ENCODE measurements around the gene MCC.
A peak's percentile ranks its signal among the peaks of the same experiment; 100 is the strongest.

MCC gene

DNA sequence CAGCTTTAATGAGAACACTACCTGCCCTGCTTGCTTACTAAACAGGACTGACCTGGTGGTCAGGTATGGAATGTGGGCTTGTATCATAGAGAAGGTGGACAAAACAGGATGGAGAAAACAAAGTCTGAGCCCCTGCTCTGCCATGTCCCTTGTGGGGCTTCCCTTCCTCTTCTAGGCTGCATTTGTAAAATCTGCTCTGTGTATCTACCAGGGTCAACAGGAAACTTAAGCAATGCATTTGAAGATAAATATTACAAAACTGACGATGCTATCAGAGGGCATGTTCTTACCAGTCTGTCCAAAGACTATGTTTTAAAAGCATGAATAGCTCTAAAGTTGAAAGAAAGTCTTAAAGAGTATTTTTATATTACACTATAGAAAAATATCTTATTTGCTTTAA, 282.9 kb downstream of the MCC start:
- 100% methylated on average over 1 of the region's 1 CpG for WGBS
- Histone ChIP-seq H3K36me3 (ENCODE audit: insufficient read depth, low read length) (no peaks in the 10 kb centered on the region), H3K9me3 (ENCODE audit: insufficient read depth, low read depth, low read length) (no peaks in the 10 kb centered on the region), H3K9ac (ENCODE audit: low read depth, low read length) (no peak overlapping the region), H3K27ac (ENCODE audit: low read depth, low read length) (no peak overlapping the region), H3K4me3 (ENCODE audit: low read length) (no peak overlapping the region), H3K4me1 (ENCODE audit: insufficient read depth, low read length) (peaks cover 50% of the 10 kb centered on the region), H3K27me3 (ENCODE audit: insufficient read depth, low read length) (0 out of 2 replicates have a peak, but pooled peaks cover 5% of the 10 kb centered on the region)

DNA sequence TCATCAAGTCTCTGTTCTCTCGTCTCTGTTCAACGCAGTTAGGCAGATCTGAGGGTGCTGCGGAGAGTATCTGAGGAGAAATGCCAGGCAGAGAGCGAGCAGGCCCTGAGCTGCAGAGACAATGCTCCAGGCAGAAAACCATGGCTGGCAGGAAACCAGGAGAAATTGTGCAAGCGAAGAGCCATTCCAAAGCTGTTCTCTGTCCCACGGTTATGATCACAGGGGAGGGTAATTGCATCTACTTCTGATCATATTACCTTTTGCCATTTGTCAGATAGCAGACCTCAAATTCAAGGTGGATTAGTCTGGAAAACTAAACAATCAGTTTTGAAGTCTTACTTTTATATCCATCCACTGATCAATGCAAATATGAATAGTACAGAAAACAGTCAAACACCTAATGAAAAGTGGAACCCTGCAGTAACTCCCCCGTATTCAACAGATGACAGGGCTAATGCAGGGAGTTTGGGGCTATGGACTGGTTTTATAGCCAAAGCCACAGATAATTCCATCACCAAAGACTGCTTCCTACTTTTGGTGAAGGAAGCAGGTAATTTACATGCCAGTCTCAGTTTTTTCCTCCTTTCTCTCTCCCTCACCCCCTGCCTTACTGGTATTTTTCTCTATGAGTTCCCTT, 283.6 kb downstream of the MCC start:
- Histone ChIP-seq H3K27me3 (ENCODE audit: insufficient read depth, low read length) (0 out of 2 replicates have a peak, but pooled peaks cover 5% of the 10 kb centered on the region), H3K4me1 (ENCODE audit: insufficient read depth, low read length) (peaks cover 57% of the 10 kb centered on the region), H3K9ac (ENCODE audit: low read depth, low read length) (no peak overlapping the region), H3K4me3 (ENCODE audit: low read length) (no peak overlapping the region), H3K9me3 (ENCODE audit: insufficient read depth, low read depth, low read length) (no peaks in the 10 kb centered on the region), H3K27ac (ENCODE audit: low read depth, low read length) (no peak overlapping the region), H3K36me3 (ENCODE audit: insufficient read depth, low read length) (no peaks in the 10 kb centered on the region)
- WGBS = 90% methylated on average over 7 of the region's 7 CpGs

GRCh38 chr5:113203916-113204315, 284.3 kb downstream of the MCC start:
- WGBS = 83% methylated on average over 7 of the region's 7 CpGs
- Histone ChIP-seq H3K27me3 (ENCODE audit: insufficient read depth, low read length) (0 out of 2 replicates have a peak, but pooled peaks cover 5% of the 10 kb centered on the region), H3K27ac (ENCODE audit: low read depth, low read length) (no peak overlapping the region), H3K9ac (ENCODE audit: low read depth, low read length) (no peak overlapping the region), H3K9me3 (ENCODE audit: insufficient read depth, low read depth, low read length) (no peaks in the 10 kb centered on the region), H3K4me3 (ENCODE audit: low read length) (no peak overlapping the region), H3K36me3 (ENCODE audit: insufficient read depth, low read length) (no peaks in the 10 kb centered on the region), H3K4me1 (ENCODE audit: insufficient read depth, low read length) (peaks cover 64% of the 10 kb centered on the region)

DNA sequence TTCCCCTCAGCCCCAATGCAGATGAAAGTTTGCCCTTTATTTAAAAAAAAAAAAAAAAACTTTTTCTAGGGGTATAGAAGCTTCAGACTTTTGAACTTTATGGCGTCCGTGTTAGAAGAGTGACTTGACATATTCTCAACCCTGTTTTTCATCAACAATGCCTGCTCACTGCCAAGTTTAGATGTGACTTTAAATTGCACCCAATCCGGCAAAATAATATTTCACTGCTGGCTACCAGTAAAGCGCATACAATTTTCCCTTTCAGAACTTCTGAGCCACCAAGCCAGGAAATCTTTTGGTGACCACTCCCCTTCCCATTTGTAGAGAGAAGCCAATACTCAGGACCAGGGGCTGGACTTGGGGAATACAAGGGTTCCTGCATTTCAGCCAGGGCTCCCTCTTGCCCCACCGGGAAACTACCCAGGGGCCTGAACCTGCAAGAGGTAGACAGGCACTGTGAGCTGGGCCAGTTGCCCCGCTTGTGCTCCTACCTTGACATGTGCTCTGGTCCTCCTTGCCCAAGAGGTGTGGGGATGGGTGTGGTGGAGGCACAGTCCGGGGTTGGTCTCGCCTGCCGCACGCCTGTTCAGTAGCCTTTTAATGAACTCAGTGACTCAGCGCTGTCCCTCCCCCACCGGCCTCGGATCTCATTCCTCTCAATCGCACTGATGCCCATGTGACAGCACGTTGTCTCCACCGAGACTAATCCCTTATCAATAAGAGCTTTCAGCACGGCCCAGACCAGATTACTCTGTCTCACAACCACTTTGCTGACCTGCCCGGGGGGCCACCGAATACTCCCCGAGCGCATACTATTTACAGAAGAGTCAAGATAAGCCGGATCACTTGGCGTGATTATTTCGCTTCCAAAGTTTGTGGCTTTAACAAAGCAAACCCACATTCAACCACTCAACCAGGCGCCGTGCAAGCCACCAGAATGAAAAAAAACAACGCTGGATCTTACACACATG, 285.2 kb downstream of the MCC start:
- Histone ChIP-seq H3K4me1 (ENCODE audit: insufficient read depth, low read length) (peaks cover 64% of the 10 kb centered on the region), H3K4me3 (ENCODE audit: low read length) (peak overlapping the region; percentile 26; the same call in 1 of the 2 replicates), H3K36me3 (ENCODE audit: insufficient read depth, low read length) (no peaks in the 10 kb centered on the region), H3K9me3 (ENCODE audit: insufficient read depth, low read depth, low read length) (no peaks in the 10 kb centered on the region), H3K27ac (ENCODE audit: low read depth, low read length) (peak overlapping the region; percentile 38; the same call in 1 of the 2 replicates), H3K27me3 (ENCODE audit: insufficient read depth, low read length) (0 out of 2 replicates have a peak, but pooled peaks cover 2% of the 10 kb centered on the region), H3K9ac (ENCODE audit: low read depth, low read length) (no peak overlapping the region)
- WGBS = 52% methylated on average over 27 of the region's 27 CpGs

GRCh38 chr5:113202287-113202686, 286.0 kb downstream of the MCC start:
- H3K36me3 ChIP-seq (ENCODE audit: insufficient read depth, low read length) = no peaks in the 10 kb centered on the region
- H3K4me3 ChIP-seq (ENCODE audit: low read length) = no peak overlapping the region
- H3K9ac ChIP-seq (ENCODE audit: low read depth, low read length) = no peak overlapping the region
- 84% methylated on average over 7 of the region's 8 CpGs for WGBS
- no peaks in the 10 kb centered on the region for H3K9me3 ChIP-seq (ENCODE audit: insufficient read depth, low read depth, low read length)
- H3K4me1 ChIP-seq (ENCODE audit: insufficient read depth, low read length) = peaks cover 61% of the 10 kb centered on the region
- H3K27me3 ChIP-seq (ENCODE audit: insufficient read depth, low read length) = no peaks in the 10 kb centered on the region
- H3K27ac ChIP-seq (ENCODE audit: low read depth, low read length) = no peak overlapping the region

DNA sequence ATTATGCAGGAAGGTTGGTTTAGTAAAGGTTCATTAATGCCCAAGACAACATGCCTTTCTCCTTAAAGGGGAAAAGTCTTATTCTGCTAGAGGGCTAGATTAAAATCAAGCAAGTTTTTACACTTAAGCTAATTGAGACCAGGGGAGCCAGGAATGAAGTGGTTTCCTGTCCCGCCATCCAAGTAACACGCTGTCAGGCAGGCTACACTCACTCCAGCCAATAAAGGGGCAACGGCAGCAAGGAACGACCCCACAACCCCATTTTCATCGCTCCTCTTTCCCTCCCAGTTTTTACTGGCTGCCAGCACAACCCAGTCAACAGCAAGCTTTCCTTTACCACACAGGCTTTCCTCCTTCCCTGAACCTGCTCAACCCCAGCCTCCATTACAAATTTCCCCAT, 286.5 kb downstream of the MCC start:
- Histone ChIP-seq H3K4me1 (ENCODE audit: insufficient read depth, low read length) (peaks cover 58% of the 10 kb centered on the region), H3K9me3 (ENCODE audit: insufficient read depth, low read depth, low read length) (no peaks in the 10 kb centered on the region), H3K9ac (ENCODE audit: low read depth, low read length) (no peak overlapping the region), H3K27me3 (ENCODE audit: insufficient read depth, low read length) (no peaks in the 10 kb centered on the region), H3K4me3 (ENCODE audit: low read length) (no peak overlapping the region), H3K36me3 (ENCODE audit: insufficient read depth, low read length) (no peaks in the 10 kb centered on the region), H3K27ac (ENCODE audit: low read depth, low read length) (no peak overlapping the region)
- WGBS = 72% methylated on average over 5 of the region's 5 CpGs

DNA sequence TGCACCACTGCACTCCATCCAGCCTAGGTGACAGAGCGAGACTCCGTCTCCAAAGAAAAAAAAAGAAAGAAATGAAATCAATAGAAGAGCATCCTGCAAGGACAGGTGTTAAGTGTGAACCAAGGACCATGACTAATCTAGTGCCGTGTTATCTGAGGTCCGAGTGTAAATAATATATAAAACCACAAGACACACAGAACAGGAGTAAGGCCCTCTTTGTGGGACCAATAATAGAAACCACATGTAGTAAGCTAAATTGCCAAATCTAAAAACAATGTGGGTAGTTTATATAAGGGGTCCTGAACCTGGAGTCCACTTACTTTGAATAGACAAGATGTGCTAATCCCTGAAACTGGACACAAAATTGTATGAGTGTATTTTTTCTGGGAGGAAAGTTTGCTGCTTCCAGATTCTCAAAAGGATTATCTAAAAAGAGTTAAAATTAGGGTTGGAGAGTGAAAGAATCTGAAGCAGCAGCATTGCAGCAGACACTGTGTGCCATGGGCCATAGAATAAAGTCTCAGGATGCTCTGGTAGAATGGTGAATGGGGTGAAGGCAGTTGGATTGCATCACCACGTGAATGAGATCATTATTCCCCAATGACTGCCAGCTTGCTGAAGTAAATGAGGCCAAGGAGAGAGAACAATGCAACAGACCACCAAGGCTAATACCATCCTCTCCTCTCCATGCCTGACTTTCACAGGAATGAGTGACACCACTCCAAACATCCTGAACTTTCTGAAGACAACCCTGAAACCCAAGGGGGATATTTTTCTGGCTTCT, 288.9 kb downstream of the MCC start:
- Histone ChIP-seq H3K9me3 (ENCODE audit: insufficient read depth, low read depth, low read length) (no peaks in the 10 kb centered on the region), H3K4me3 (ENCODE audit: low read length) (no peak overlapping the region), H3K36me3 (ENCODE audit: insufficient read depth, low read length) (no peaks in the 10 kb centered on the region), H3K9ac (ENCODE audit: low read depth, low read length) (no peak overlapping the region), H3K27me3 (ENCODE audit: insufficient read depth, low read length) (no peaks in the 10 kb centered on the region), H3K4me1 (ENCODE audit: insufficient read depth, low read length) (peaks cover 47% of the 10 kb centered on the region), H3K27ac (ENCODE audit: low read depth, low read length) (no peak overlapping the region)
- 75% methylated on average over 5 of the region's 5 CpGs for WGBS

DNA sequence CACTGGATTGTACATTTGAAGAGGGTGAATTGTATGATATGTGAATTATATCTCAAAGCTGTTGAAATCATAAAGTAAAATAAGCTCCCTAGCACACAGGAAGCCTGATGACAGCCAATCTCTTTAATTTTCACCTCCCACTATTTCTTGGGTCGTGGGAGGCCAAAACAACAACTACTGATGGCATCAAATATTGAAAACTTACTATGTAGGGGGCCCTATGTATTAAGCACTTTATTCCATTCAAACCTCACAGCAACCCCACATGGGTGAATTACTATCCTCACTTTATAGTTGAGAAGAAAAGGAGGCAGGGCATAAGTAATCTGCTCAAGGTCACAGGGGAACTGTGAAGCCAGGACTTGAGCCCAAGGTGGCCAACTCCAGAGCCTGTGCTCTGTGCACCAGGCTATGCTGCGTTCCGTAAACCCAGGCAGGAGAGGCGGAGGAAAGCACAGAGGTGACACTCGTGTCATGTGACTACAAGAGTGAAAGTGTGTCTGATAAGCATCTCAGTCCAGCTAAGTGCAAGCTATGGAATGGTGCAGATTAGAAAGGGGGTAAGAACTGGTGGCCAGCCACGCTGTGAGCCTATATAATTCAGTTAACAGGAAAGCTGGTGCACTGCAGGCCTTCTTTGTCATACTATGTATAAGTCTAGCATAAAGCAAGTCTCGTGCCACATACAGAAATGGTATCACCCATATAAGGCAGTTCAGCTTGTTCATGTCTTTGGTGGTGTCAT, 290.6 kb downstream of the MCC start:
- no peak overlapping the region for H3K4me3 ChIP-seq (ENCODE audit: low read length)
- H3K27ac ChIP-seq (ENCODE audit: low read depth, low read length) = no peak overlapping the region
- H3K36me3 ChIP-seq (ENCODE audit: insufficient read depth, low read length) = no peaks in the 10 kb centered on the region
- H3K27me3 ChIP-seq (ENCODE audit: insufficient read depth, low read length) = no peaks in the 10 kb centered on the region
- 92% methylated on average over 6 of the region's 7 CpGs for WGBS
- no peak overlapping the region for H3K9ac ChIP-seq (ENCODE audit: low read depth, low read length)
- peaks cover 5% of the 10 kb centered on the region for H3K9me3 ChIP-seq (ENCODE audit: insufficient read depth, low read depth, low read length)
- H3K4me1 ChIP-seq (ENCODE audit: insufficient read depth, low read length) = peaks cover 30% of the 10 kb centered on the region

DNA sequence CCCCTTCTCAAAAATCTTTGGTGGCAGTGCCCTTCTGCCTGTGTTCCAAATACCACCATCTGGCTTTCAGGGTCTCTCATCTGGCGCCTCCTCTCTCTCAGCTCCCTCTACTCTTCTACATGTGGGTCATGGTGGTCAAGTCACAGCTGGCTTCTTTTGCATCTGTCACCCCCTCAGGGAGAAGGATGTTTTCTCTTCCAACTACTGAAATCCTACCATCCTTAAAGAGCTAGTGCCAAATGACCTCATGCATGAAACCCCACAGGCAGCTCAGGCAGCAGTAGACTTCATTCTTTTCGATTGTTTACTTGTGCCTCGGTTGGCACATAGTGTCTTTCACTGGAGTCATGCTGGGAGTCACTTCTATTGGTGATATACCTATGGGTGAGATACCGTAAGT, 292.5 kb downstream of the MCC start:
- no peaks in the 10 kb centered on the region for H3K27me3 ChIP-seq (ENCODE audit: insufficient read depth, low read length)
- peaks cover 17% of the 10 kb centered on the region for H3K4me1 ChIP-seq (ENCODE audit: insufficient read depth, low read length)
- H3K9me3 ChIP-seq (ENCODE audit: insufficient read depth, low read depth, low read length) = peaks cover 6% of the 10 kb centered on the region
- H3K9ac ChIP-seq (ENCODE audit: low read depth, low read length) = no peak overlapping the region
- H3K4me3 ChIP-seq (ENCODE audit: low read length) = no peak overlapping the region
- 91% methylated on average over 4 of the region's 4 CpGs for WGBS
- no peaks in the 10 kb centered on the region for H3K36me3 ChIP-seq (ENCODE audit: insufficient read depth, low read length)
- no peak overlapping the region for H3K27ac ChIP-seq (ENCODE audit: low read depth, low read length)

GRCh38 chr5:113195251-113195650, 293.0 kb downstream of the MCC start:
- WGBS = 96% methylated on average over 3 of the region's 3 CpGs
- no peak overlapping the region for H3K9ac ChIP-seq (ENCODE audit: low read depth, low read length)
- H3K27me3 ChIP-seq (ENCODE audit: insufficient read depth, low read length) = no peaks in the 10 kb centered on the region
- peaks cover 13% of the 10 kb centered on the region for H3K4me1 ChIP-seq (ENCODE audit: insufficient read depth, low read length)
- no peaks in the 10 kb centered on the region for H3K36me3 ChIP-seq (ENCODE audit: insufficient read depth, low read length)
- peaks cover 6% of the 10 kb centered on the region for H3K9me3 ChIP-seq (ENCODE audit: insufficient read depth, low read depth, low read length)
- no peak overlapping the region for H3K27ac ChIP-seq (ENCODE audit: low read depth, low read length)
- H3K4me3 ChIP-seq (ENCODE audit: low read length) = no peak overlapping the region
